Neuronal stem cell (in vitro differentiated cells): ENCODE results near the gene TUBA3D.
"Not testable (repeated sequence)": the region's sequence is repeated elsewhere in the genome, so short reads cannot be mapped to it uniquely, and the experiment has no call there.

Experiments
- DNase-seq: peaks from one replicate; pipeline ENCODE4 v3.0.0-alpha.2; 2013; ENCODE audit warnings: low spot score
- H2AFZ ChIP-seq: one replicate; pipeline ENCODE4 v1.6.1; 2013; ENCODE audit warnings: mild to moderate bottlenecking, low read length, inconsistent platforms
- H2AK5ac ChIP-seq: 2 replicates; pipeline ENCODE4 v1.6.1; 2013; ENCODE audit warnings: low read depth, mild to moderate bottlenecking, inconsistent platforms, low read length, moderate library complexity, mixed read lengths
- H2BK120ac ChIP-seq: 2 replicates; pipeline ENCODE4 v1.6.1; 2013; ENCODE audit warnings: low read depth, mild to moderate bottlenecking, inconsistent platforms, low read length, moderate library complexity, mixed read lengths
- H2BK12ac ChIP-seq: one replicate; pipeline ENCODE4 v1.6.1; 2013; ENCODE audit warnings: low read length, inconsistent platforms
- H2BK15ac ChIP-seq: 2 replicates; pipeline ENCODE4 v1.6.1; 2013; ENCODE audit warnings: mild to moderate bottlenecking, low read length, inconsistent platforms, mixed read lengths
- H2BK5ac ChIP-seq: one replicate; pipeline ENCODE4 v1.6.1; 2013; ENCODE audit warnings: inconsistent platforms, mild to moderate bottlenecking, low read length, moderate library complexity
- H3K14ac ChIP-seq: one replicate; pipeline ENCODE4 v1.6.1; 2013; ENCODE audit warnings: low read length, inconsistent platforms
- H3K18ac ChIP-seq: 2 replicates; pipeline ENCODE4 v1.6.1; 2013; ENCODE audit warnings: low read length, inconsistent platforms
- H3K23ac ChIP-seq: 2 replicates; pipeline ENCODE4 v1.6.1; 2013; ENCODE audit warnings: low read depth, mild to moderate bottlenecking, mixed read lengths, low read length, inconsistent platforms; ENCODE audit not compliant: poor library complexity
- H3K27ac ChIP-seq: replicated peaks from 3 replicates; pipeline ENCODE4 v1.5.1; 2013; ENCODE audit warnings: low read length, inconsistent platforms
- H3K27me3 ChIP-seq, 3 experiments: 2 replicates each; pipeline ENCODE4 v1.6.1; 2013; ENCODE audit warnings: low read length in 3 of 3, mild to moderate bottlenecking in 2 of 3, inconsistent platforms in 1 of 3, low read depth in 1 of 3, mixed read lengths in 1 of 3, moderate library complexity in 1 of 3; ENCODE audit not compliant: control insufficient read depth in 3 of 3, insufficient read depth in 3 of 3
- H3K36me3 ChIP-seq, 2 donors: replicated peaks in 1 of 2; 2 replicates each; pipeline ENCODE4 v1.6.1; 2013; ENCODE audit warnings: low read length in 2 of 2; ENCODE audit not compliant: control insufficient read depth in 2 of 2, insufficient read depth in 2 of 2
- H3K4ac ChIP-seq: 2 replicates; pipeline ENCODE4 v1.6.1; 2013; ENCODE audit warnings: inconsistent platforms, mild to moderate bottlenecking, low read length, moderate library complexity
- H3K4me1 ChIP-seq, 2 donors: 1 replicate in 1 of 2; 2 replicates in 1 of 2; pipeline ENCODE4 v1.6.1; 2013; ENCODE audit warnings: low read length in 2 of 2, low read depth in 1 of 2; ENCODE audit not compliant: control insufficient read depth in 2 of 2, insufficient read depth in 1 of 2
- H3K4me2 ChIP-seq: one replicate; pipeline ENCODE4 v1.6.1; 2013; ENCODE audit warnings: mild to moderate bottlenecking, low read length, inconsistent platforms; ENCODE audit not compliant: insufficient read depth, poor library complexity, severe bottlenecking
- H3K4me3 ChIP-seq, 2 donors: 2 replicates each; pipeline ENCODE4 v1.5.1; 2013; ENCODE audit warnings: low read length in 2 of 2, mild to moderate bottlenecking in 2 of 2, inconsistent platforms in 1 of 2, moderate library complexity in 1 of 2
- H3K79me1 ChIP-seq: one replicate; pipeline ENCODE4 v1.6.1; 2013; ENCODE audit warnings: low read depth, mild to moderate bottlenecking, inconsistent platforms, low read length, moderate library complexity
- H3K9ac ChIP-seq: one replicate; pipeline ENCODE4 v1.6.1; 2013; ENCODE audit warnings: mild to moderate bottlenecking, low read depth, low read length, inconsistent platforms; ENCODE audit not compliant: poor library complexity
- H3K9me3 ChIP-seq, 2 donors: replicated peaks in 1 of 2; 2 replicates each; pipeline versions ENCODE3 to v1.6.1; 2013; ENCODE audit warnings: low read length in 2 of 2, mild to moderate bottlenecking in 2 of 2, inconsistent platforms in 1 of 2, low read depth in 1 of 2, mixed read lengths in 1 of 2, moderate library complexity in 1 of 2; ENCODE audit not compliant: control insufficient read depth in 2 of 2, insufficient read depth in 1 of 2
- H4K8ac ChIP-seq: one replicate; pipeline ENCODE4 v1.6.1; 2013; ENCODE audit warnings: low read depth, mild to moderate bottlenecking, inconsistent platforms, low read length, moderate library complexity
- H4K91ac ChIP-seq: one replicate; pipeline ENCODE4 v1.6.1; 2013; ENCODE audit warnings: low read length, low read depth, mild to moderate bottlenecking, inconsistent platforms; ENCODE audit not compliant: poor library complexity
- WGBS, 2 donors: extraction: QIAGEN DNeasy Blood & Tissue Kit; methylation state at CpG; one replicate each; pipeline ENCODE4 v1.1.7; 2013; ENCODE audit warnings: missing lambda C conversion rate in 2 of 2, mixed read lengths in 1 of 2; ENCODE audit not compliant: insufficient read length in 2 of 2, insufficient replicate concordance in 1 of 2; ENCODE audit errors: extremely low coverage in 2 of 2; 5-methylcytosine and 5-hydroxymethylcytosine counted together

Gene TUBA3D

DNA sequence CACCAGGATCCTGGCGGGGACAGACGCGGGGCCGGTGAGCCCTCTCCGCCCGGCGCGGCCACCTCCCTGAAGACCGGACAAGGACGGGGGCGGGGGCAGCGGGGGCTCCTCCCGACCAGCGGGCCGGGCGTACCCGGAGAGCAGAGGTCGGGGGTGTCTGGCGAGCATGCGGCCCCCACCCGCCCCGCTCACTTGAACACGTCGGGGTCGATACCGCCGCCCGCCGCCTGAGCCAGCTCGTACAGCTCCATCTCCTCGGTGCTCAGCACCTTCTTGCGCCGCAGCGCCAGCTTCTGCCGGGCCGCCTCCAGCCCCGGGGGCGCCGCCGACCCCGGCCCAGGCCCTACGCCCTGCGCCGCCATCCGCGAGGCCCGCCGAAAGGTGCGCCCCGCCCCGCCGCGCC, 16.1 kb downstream of the TUBA3D start, which contains the start of gene MZT2A:
MZT2A (minus strand) TSS at position 383 of the 403 bp plus-strand sequence; CDS start at position 362, 21 bp downstream.
- peak within 1 kb of the TSS; percentile 99 for H3K18ac ChIP-seq
- not testable (repeated sequence) for H3K27me3 ChIP-seq, H3K9me3 ChIP-seq, H2BK120ac ChIP-seq
- H3K23ac ChIP-seq: peak within 1 kb of the TSS; percentile 91
- H4K8ac ChIP-seq: peak within 1 kb of the TSS; percentile 92
- H3K27ac ChIP-seq: peak within 1 kb of the TSS; percentile 91
- peaks cover 0 to 21% of the 10 kb centered on the region in 2 donors for H3K36me3 ChIP-seq
- peaks cover 12 to 14% of the 10 kb centered on the region in 2 donors for H3K4me1 ChIP-seq
- peak within 1 kb of the TSS; percentile 93 to 96 for H3K4me3 ChIP-seq
- peak within 1 kb of the TSS; percentile 100 for H2AFZ ChIP-seq
- peak within 1 kb of the TSS; percentile 75 for H2BK15ac ChIP-seq
- H3K4me2 ChIP-seq: peak within 1 kb of the TSS; percentile 93
- peaks cover 12% of the 10 kb centered on the region for H3K79me1 ChIP-seq
- peak within 1 kb of the TSS; percentile 93 for H3K4ac ChIP-seq
- WGBS, 2 donors: no CpG with 5 or more reads among the region's 53 CpGs
- DNase-seq: peak; percentile 18
- peak within 1 kb of the TSS; percentile 96 for H3K9ac ChIP-seq
- peak within 1 kb of the TSS; percentile 79 for H2AK5ac ChIP-seq
- peak within 1 kb of the TSS; percentile 46 for H2BK12ac ChIP-seq
- peak within 1 kb of the TSS; percentile 75 for H3K14ac ChIP-seq
- H2BK5ac ChIP-seq: peak within 1 kb of the TSS; percentile 87
- H4K91ac ChIP-seq: peak within 1 kb of the TSS; percentile 53

GRCh38 chr2:131492418-131493198, 16.7 kb downstream of the TUBA3D start:
- H2AFZ ChIP-seq: peak overlapping the region; percentile 100
- no peak overlapping the region for H2BK120ac ChIP-seq
- H3K79me1 ChIP-seq: peaks cover 12% of the 10 kb centered on the region
- peak overlapping the region; percentile 46 for H2BK12ac ChIP-seq
- H3K27me3 ChIP-seq: no peaks in the 10 kb centered on the region
- H3K27ac ChIP-seq: peak overlapping the region; percentile 91
- DNase-seq: peak; percentile 92
- peak overlapping the region; percentile 92 for H4K8ac ChIP-seq
- peak overlapping the region; percentile 99 for H3K18ac ChIP-seq
- peak overlapping the region; percentile 93 for H3K4ac ChIP-seq
- H3K36me3 ChIP-seq: peaks cover 0 to 25% of the 10 kb centered on the region in 2 donors
- H3K23ac ChIP-seq: peak overlapping the region; percentile 91
- H2AK5ac ChIP-seq: peak overlapping the region; percentile 79
- peaks cover 12 to 14% of the 10 kb centered on the region in 2 donors for H3K4me1 ChIP-seq
- H3K14ac ChIP-seq: peak overlapping the region; percentile 75
- H4K91ac ChIP-seq: peak overlapping the region; percentile 53
- H3K9ac ChIP-seq: peak overlapping the region; percentile 96
- H3K4me3 ChIP-seq: peak overlapping the region; percentile 93 to 96
- H3K4me2 ChIP-seq: peak overlapping the region; percentile 93
- H2BK5ac ChIP-seq: peak overlapping the region; percentile 75
- H3K9me3 ChIP-seq: no peaks in the 10 kb centered on the region
- peak overlapping the region; percentile 75 for H2BK15ac ChIP-seq
- WGBS, 2 donors: no CpG with 5 or more reads among the region's 79 CpGs

DNA sequence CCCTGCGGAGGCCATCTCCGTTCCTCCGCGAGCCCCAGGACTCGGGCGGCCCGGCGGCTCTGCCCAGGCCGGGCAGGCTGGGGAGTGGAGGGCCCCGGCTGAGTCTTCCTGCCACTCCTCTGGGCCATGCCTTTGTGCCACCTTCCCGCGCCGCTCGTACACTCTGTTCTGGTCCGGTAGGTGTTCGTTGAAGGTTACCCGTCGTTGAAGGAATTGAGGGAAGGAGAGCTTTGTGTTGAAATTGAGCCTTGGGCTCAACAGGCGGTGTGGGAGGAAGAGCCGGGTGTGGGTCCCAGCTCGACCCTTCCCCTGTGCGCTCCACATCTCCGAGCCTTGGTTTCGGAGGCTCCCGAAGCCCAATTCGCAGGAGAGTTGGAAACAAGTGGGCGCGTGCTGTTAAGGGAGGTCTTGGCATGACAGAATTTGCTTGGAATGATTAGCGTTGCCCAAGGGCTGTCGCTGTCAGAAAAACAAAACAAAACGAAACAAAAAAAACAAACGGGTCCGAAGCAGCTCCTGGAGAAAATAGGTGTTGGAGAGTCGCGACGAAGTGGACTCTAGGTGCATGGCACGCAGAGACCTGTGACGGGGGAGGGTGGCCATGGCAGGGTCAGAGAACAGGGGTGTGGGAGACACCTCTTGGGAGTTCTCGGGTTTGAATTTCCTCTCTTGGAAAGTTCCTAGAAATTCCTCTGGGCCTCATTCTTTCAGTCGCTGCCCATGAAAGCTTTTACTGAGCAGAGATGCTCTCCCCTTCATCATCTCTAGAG, 17.5 kb downstream of the TUBA3D start:
- H2BK15ac ChIP-seq: no peak overlapping the region

More for the DNA sequence above, 17.5 kb downstream of the TUBA3D start:
- peak overlapping the region; percentile 93 to 96 for H3K4me3 ChIP-seq
- no peak overlapping the region for H3K14ac ChIP-seq
- WGBS, 2 donors: no CpG with 5 or more reads among the region's 40 CpGs
- no peak overlapping the region for H2BK120ac ChIP-seq
- peak overlapping the region; percentile 96 for H3K9ac ChIP-seq
- H3K4ac ChIP-seq: no peak overlapping the region
- H3K18ac ChIP-seq: peak overlapping the region; percentile 94
- no peak overlapping the region for H4K91ac ChIP-seq
- H3K27ac ChIP-seq: peak overlapping the region; percentile 91
- peak overlapping the region; percentile 92 for H4K8ac ChIP-seq
- H3K23ac ChIP-seq: peak overlapping the region; percentile 91
- peak overlapping the region; percentile 100 for H2AFZ ChIP-seq
- peaks cover 12% of the 10 kb centered on the region for H3K79me1 ChIP-seq
- H3K36me3 ChIP-seq: peaks cover 5 to 29% of the 10 kb centered on the region in 2 donors
- H3K9me3 ChIP-seq: no peaks in the 10 kb centered on the region
- no peak overlapping the region for H2BK12ac ChIP-seq
- H2AK5ac ChIP-seq: peak overlapping the region; percentile 79
- no peaks in the 10 kb centered on the region for H3K27me3 ChIP-seq
- peak overlapping the region; percentile 75 for H2BK5ac ChIP-seq
- peak overlapping the region; percentile 75 for H3K4me2 ChIP-seq
- no peak for DNase-seq
- peaks cover 12 to 14% of the 10 kb centered on the region in 2 donors for H3K4me1 ChIP-seq
